ENCODE results near the gene LCN10. TPM values are rescaled to one million over a fixed set of nuclear protein-coding genes. Genes with fewer than 3 reads are reported as not detected.
A peak's percentile ranks its signal among the peaks of the same experiment; 100 is the strongest.

LCN10 gene
- total RNA-seq, 2 donors from 2014 or later = 0.91 to 1.1 TPM

- TF ChIP-seq CTCF (conservative IDR thresholded peaks at IDR 0.05) = no peak
- peaks cover 12% of the 10 kb centered on the region for H3K27me3 Mint-ChIP-seq (ENCODE audit: insufficient read depth)
- no peak for DNase-seq
Measured at GRCh38 chr9:136688274-136689107, 54.2 kb downstream of the LCN10 start.

More at GRCh38 chr9:136688274-136689107, 54.2 kb downstream of the LCN10 start:
- H3K9me3 Mint-ChIP-seq = no peaks in the 10 kb centered on the region
- Histone ChIP-seq H3K4me3 (ENCODE audit: low read length) (no peak overlapping the region), H3K27ac (ENCODE audit: low read depth, low read length) (no peak overlapping the region), H3K4me1 (ENCODE audit: control insufficient read depth, insufficient read depth, low read length) (peaks cover 4% of the 10 kb centered on the region), H3K36me3 (ENCODE audit: control insufficient read depth, insufficient read depth, low read length) (no peaks in the 10 kb centered on the region), H3K27me3 (ENCODE audit: control insufficient read depth, insufficient read depth, low read length, poor library complexity, severe bottlenecking) (peaks cover 10% of the 10 kb centered on the region), H3K9me3 (ENCODE audit: control insufficient read depth, low read length) (no peaks in the 10 kb centered on the region), H3K9ac (ENCODE audit: extremely low read depth, low read length, poor library complexity, severe bottlenecking) (no peak overlapping the region)
- H3K4me1 Mint-ChIP-seq = peaks cover 5% of the 10 kb centered on the region
- no peak overlapping the region for H3K27ac Mint-ChIP-seq
- H3K36me3 Mint-ChIP-seq (ENCODE audit: low read depth) = no peaks in the 10 kb centered on the region
- H3K4me3 Mint-ChIP-seq = peak overlapping the region; percentile 71
- WGBS, 2 experiments (ENCODE audit: insufficient coverage in 1 of 2, insufficient read length in 1 of 2) = 77 to 79% methylated on average over 13 to 21 of the region's 21 CpGs

Small RNA genes lying within 50 kb of the gene (microRNA-seq; reads per million reads assigned to microRNA genes)
- gene MIR6722 (ENCODE audit: borderline microRNAs expressed) = not detected

Other genes with a start within 250 kb of the LCN10 start
- gene NOTCH1, start 196.9 kb downstream of the LCN10 start, total RNA-seq = 10 to 100 TPM; 23.4 to 24.2 TPM
- 10 to 100 TPM; 31.5 to 34.0 TPM for gene EGFL7, start 80.0 kb downstream of the LCN10 start, total RNA-seq
- gene AGPAT2, start 55.5 kb downstream of the LCN10 start, total RNA-seq = 10 to 100 TPM; 33.4 to 39.8 TPM
- gene DIPK1B, start 30.4 kb downstream of the LCN10 start, total RNA-seq = 10 to 100 TPM; 35.1 to 45.4 TPM
- not detected for gene LCN6, start 5.6 kb upstream of the LCN10 start, total RNA-seq
- gene LCN8, start 15.3 kb upstream of the LCN10 start, total RNA-seq = not detected
- gene LCN15, start 21.6 kb upstream of the LCN10 start, total RNA-seq = 1 to 10 TPM in 1 of 2 donors, under 1 TPM in 1; 0.51 to 1.2 TPM
- gene TMEM141, start 48.4 kb upstream of the LCN10 start, total RNA-seq = 100 to 1,000 TPM; 215 to 339 TPM
- 10 to 100 TPM; 10.9 to 13.4 TPM for gene CCDC183, start 53.4 kb upstream of the LCN10 start, total RNA-seq
- gene RABL6, start 65.0 kb upstream of the LCN10 start, total RNA-seq = 100 to 1,000 TPM; 159 to 206 TPM
- gene AJM1, start 99.5 kb upstream of the LCN10 start, total RNA-seq = 1 to 10 TPM; 1.4 to 3.5 TPM
- gene PHPT1, start 106.5 kb upstream of the LCN10 start, total RNA-seq = 100 to 1,000 TPM; 107 to 122 TPM
- 10 to 100 TPM in 1 of 2 donors, 1 to 10 TPM in 1; 6.8 to 15.4 TPM for gene MAMDC4, start 109.4 kb upstream of the LCN10 start, total RNA-seq
- 100 to 1,000 TPM; 326 to 339 TPM for gene EDF1, start 123.4 kb upstream of the LCN10 start, total RNA-seq
- 10 to 100 TPM; 45.9 to 55.1 TPM for gene TRAF2, start 143.6 kb upstream of the LCN10 start, total RNA-seq
- 10 to 100 TPM; 64.2 to 76.5 TPM for gene FBXW5, start 201.8 kb upstream of the LCN10 start, total RNA-seq
- gene C8G, start 202.3 kb upstream of the LCN10 start, total RNA-seq = 1 to 10 TPM; 1.2 to 1.6 TPM
- 1 to 10 TPM; 2.1 to 4.4 TPM for gene LCN12, start 209.3 kb upstream of the LCN10 start, total RNA-seq
- gene PTGDS, start 234.6 kb upstream of the LCN10 start, total RNA-seq = 10 to 100 TPM; 13.8 to 22.1 TPM
- gene LCNL1, start 240.1 kb upstream of the LCN10 start, total RNA-seq = 1 to 10 TPM; 1.4 to 2.2 TPM
- gene PAXX, start 249.5 kb upstream of the LCN10 start, total RNA-seq = 10 to 100 TPM; 58.3 to 66.7 TPM